Fibroblast of skin of scalp (primary cell): ENCODE measurements around the gene C1orf216.
"Not testable (repeated sequence)": the region's sequence is repeated elsewhere in the genome, so short reads cannot be mapped to it uniquely, and the experiment has no call there.

Experiments used
- DNase-seq: peaks from one replicate; pipeline ENCODE4 v3.0.0-alpha.2; 2013

The C1orf216 gene

DNA sequence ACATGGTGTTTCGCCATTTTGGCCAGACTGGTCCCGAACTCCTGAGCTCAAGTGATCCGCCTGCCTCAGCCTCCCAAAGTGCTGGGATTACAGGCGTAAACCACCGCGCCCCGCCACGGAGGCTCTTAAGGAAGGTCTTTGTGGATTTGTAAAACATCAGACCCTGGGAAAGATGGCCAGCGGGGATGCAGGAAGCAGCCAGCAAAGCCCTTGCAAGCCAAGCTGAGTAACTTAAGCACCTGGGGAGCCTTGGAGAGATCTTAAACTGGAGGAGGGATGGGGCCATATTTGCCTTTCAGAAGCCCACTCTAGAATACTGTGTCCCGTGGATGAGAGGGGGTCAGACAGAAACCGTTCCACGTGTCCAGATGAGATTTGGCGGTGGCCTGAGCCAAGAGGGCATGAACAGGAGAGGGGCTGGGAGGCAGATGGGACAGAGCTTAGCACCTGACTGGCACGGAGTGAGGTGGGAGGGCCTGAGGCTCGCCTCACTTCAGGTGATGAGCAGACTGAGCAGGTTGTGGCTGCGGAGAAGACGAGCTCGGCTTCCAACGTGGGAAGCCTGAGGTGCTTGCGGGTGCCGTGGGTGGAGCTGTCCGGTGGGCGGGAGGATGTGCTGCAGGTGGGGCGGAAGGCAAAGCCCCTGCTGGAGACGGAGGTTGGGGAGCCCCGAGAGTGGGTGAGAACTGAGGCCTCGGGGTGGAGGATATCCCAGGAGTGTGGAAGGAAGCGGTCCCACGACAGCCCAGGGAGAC is 11.7 kb downstream of the C1orf216 start:
- DNase-seq = no peak

DNA sequence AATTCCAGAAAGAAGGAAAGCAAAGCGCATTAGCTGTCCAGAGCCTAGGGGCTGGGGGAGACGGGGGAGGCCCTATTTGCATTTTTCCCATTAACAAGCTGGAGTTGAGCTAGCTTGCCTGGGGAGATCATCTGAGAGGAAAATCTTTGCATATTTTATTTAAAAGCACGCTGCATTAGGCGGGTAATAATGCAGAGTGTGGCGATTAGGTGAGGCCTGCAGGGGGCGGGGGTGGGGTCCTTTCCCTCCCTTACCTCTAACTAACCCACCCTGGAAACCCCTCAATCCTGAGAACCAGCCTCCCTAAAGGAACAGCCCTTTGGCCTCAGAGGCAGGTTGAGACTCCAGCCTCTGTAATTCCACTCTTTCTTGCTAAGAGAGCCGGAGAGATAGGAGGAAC is 16.2 kb downstream of the C1orf216 start:
- DNase-seq = no peak

DNA sequence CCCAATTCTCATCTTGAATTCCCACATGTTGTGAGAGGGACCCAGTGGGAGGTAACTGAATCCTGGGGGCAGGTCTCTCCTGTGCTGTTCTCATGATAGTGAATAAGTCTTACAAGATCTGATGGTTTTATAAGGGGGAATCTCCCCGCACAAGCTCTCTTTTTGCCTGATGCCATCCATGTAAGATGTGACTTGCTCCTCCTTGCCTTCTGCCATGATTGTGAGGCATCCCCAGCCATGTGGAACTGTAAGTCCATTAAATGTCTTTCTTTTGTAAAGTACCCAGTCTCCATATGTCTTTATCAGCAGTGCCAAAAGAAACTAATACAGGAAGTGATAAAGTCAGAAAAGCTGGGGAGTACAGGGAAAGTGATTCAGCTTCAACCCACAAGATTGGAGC is 19.5 kb downstream of the C1orf216 start:
- not testable (repeated sequence) for DNase-seq

DNA sequence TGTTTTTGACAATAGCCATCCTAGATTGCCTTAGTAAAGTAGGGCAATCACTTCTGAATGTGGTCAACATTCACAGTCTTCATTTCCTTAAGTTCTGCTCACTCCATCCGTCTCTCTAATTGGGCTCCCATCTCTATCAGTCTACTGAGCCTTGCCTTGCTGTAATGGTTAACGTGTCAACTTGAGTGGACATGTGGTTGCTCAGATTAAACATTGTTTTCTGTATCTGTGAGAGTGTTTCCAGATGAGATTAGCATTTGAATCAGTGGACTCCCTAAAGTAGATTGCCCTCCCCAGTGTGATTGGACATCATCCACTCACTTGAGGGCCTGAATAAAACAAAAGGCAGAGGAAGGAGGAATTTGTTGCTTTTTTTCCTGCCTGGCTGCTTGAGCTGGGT is 26.4 kb downstream of the C1orf216 start:
- no peak for DNase-seq

DNA sequence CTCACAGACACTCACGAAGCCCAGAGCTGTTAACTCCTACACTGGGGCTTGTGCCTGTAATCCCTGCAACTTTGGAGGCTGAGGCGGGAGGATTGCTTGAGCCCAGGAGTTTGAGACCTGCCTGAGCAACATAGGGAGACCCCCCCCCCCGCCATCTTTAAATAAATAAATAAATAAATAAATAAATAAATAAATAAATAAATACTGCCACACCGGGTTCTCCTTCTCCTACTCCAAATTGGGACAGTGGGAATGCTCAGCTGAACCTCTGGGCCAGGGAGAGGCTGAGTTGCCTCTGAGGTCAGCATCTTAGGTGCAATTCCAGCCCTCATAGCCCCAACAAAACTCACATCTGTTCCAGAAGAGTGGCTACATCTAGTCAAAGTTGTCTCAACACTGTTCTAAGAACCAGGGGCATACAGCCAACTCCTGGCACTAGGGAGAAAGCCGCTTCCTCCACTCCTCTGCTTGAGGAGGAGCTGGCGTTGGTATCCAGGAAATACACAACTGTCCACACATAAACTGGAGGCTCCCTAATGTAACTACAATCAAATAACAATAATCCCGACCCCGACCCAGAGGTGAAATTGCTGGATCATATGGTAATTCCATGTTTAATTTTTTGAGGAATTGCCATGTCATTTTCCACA is 27.0 kb downstream of the C1orf216 start:
- DNase-seq = no peak

DNA sequence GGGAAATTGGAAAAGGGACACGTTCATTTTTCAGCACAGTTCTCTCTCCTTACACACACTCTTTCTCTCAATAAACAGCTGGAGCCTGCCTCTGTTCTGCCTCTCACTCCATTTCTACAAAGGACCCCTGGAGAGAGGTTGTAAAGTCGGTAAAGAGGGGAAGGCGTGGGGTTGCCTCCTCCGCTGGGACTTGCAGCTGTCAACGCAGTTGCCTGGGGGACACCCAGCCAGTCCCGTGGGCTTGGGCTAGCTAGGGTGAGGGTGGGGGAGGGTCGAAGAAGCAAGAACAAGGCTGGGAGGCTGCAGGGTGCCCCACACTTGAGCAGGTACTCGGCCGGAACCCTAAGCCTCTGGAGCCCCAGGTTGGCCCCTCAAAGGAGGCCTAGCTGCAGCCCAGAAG is 27.6 kb downstream of the C1orf216 start:
- DNase-seq = no peak

DNA sequence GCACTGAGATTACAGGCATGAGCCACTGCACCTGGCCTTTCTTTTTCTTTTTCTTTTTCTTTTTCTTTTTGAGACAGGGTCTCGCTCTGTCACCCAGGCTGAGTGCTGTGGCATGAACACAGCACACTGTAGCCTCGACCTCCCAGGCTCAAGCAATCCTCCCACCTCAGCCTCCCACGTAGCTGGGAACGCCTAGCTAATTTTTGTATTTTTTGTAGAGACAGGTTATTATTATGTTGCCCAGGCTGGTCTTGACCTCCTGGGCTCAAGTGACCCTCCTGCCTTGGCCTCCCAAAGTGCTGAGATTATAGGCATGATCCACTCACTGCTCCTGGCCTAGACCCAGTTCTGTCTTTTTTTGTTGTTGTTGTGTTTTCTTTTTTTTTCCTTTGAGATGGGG is 28.6 kb downstream of the C1orf216 start:
- not testable (repeated sequence) for DNase-seq

DNA sequence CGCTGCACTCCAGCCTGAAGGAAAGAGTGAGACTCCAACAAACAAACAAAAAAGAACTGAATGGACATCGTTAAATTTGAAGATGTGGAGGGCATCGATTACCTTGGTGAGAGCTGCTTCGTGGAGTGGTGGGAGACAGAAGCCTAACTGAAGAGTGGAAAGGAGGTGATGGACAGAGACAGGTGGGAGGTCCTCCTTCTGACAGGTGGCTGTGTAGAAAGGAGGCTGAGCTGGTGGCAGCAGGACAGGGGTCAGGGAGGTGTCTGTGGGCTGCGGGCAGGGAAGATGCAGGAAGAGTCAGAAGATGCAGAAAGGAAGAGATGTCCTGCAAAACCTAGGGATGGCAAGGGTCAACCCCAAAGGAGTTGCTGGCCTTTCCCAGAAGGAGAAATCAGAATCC is 30.5 kb downstream of the C1orf216 start:
- no peak for DNase-seq

DNA sequence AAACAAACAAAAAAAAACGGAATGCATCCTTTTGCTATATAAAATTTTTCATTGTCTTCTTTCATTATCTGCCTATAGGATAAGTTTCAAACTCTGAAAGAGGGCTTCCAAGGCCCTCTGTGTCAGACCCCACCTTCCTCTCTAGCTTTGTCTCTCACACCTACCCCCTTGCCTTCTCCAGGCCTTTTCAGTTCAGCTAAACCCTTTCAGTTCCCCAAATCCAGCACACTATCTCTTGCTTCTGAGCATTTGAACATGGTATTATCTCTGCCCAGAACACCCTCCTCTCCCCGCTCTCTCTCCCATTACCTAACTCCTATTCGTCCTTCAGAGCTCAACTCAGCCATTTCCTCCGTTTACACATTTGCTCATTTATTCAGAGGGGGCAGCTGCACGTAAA is 35.7 kb downstream of the C1orf216 start:
- no peak for DNase-seq

DNA sequence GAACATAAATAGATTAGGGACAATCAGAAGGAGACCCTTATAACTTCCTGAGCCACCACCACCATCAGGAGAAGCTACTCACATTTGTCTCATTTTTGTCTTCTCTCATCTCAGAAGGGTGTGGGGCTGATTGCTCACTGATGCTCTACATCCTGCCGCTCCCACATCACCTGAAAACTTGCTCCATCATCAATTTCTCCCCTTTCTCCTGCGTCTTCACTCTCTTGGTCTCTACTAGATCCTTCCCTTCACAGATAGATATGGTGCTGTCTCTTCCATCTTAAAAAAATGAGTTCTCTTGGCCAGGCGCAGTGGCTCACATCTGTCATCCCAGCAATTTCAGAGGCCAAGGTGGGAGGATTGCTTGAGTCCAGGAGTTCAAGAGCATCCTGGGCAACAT is 38.4 kb downstream of the C1orf216 start:
- no peak for DNase-seq

DNA sequence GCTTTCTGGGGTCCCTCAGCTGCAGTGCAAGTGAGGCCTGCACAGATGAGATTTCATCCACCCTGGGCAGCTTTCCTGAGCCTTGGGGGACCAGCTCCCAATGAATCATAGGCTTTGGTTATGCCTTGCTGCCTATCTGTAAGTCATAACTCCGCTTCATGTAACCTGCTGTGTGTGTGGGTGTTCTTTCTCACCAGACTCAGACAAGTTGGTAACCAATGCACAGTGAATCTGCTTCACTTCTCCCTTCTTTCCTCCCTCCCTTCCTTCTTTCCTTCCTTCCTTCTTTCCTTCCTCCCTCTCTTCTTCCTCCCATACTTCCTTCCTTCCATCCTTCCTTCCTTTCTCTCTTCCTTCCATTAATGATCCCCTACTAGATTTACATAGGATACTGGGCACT is 42.9 kb downstream of the C1orf216 start:
- DNase-seq = no peak

DNA sequence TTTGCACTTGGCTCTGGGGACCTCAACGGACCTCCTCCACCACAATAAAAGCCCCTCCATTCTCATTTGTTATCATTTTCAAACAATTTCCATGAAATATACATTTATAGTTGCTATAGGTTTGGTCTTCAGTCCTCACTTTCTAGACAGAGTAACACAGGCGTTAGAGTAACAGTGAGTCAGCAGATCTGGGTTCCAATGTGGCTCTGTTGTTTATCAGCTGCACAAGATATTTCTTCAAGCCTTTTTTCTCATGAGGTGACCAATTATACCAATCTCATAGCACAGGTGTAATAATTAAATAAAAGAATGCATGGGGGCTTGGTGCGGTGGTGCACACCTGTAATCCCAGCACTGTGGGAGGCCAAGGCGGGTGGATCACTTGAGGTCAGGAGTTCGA is 44.6 kb downstream of the C1orf216 start:
- DNase-seq = no peak

DNA sequence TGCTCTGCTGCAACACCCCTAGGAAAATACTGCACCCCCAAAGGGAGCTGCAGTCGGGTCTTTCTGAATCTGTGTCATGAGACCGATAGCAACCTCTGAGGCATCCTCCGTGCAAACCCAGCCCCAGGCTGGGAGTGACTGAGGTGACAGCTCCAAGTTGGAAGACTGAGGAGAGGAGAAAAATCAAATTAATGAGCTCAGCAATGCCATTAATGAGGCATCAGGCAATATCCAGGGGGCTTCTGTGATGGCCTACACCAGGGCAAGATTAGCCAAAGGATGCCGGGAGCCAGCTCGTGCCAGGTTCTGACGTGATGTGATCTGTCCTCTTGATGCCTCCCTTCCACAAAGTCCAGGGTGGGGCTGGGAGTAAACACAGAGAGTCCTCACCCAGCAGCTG is 46.6 kb downstream of the C1orf216 start:
- no peak for DNase-seq

DNA sequence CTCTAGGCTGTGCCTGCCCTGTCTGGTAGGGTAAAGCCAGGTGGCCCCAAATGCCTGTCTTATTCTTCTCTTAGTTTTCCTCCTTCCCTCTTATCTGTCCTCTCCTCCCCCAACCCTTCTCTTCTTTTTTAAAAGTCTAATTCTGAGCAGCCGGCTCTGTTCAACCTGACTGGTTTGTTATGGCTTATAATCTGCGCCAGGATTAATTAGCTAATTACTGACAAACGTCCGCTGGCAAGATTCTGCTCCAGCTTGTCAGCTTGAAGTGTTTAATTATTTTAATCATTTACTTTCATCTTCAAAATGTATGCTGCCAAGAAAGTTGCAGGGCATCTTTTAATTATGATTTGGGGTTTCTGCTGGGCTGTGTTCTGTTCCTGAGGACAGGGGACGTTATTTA is 50.2 kb downstream of the C1orf216 start:
- DNase-seq = no peak

DNA sequence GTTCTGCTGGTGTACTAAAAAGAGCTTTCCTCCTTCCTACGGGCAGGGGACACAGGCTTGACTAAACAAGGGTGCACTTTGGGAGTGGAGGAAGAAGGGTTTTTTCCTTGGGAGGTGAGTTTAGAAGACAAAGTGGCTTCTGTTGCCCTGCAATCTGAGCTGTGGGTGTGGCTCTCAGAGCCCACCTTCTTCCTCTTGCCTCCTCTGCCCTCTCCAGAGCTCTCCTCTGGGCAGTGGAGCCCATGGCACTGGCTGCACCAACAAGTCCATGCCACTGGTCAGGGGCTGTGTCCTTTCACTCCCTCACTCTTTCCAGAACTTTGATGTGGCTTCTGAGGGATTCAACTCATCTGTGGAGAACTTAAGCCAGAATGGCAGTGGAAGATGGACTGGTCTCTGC is 51.8 kb downstream of the C1orf216 start:
- DNase-seq = no peak

DNA sequence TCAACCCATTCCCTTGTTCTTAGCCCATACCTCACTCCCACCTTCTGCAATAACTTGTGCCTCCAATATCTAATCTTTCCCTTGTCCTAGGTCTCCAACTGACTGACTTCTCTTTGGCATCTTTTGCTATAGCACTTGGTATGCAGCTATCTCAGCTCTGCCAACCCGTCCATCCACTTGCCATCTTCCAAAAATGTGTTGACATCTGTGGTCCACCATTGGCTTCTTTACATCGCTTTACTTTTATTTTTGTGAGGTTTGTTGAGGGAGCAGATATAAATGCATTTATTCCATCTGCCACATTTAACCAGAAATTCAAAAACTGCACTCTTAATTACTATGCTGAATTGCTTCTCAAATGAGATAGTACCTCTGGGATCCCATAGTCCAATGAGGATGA is 52.5 kb downstream of the C1orf216 start:
- DNase-seq = no peak
